MM.1S (cell line): ENCODE results near the gene PRKCB.

ENCODE experiments used
- EZH2 ChIP-seq: fragments of 300-600 bp; sonication (generic); optimal IDR thresholded peaks from 2 replicates; pipeline ENCODE3; 2017; ENCODE audit warnings: low read depth, mild to moderate bottlenecking, antibody characterized with exemption, low read length, mixed read lengths
- EZH2phosphoT487 ChIP-seq: fragments of 300-600 bp; sonication (generic); IDR thresholded peaks from 2 replicates; pipeline ENCODE4 v1.6.1; 2018; ENCODE audit warnings: antibody characterized with exemption, low read length
- TF ChIP-seq, protein P1 (sequence below): fragments of 300-600 bp; sonication (generic); IDR thresholded peaks from 2 replicates; pipeline ENCODE4 v1.5.1; 2016; ENCODE audit warnings: antibody characterized with exemption, low read length, mixed read lengths

DNA sequence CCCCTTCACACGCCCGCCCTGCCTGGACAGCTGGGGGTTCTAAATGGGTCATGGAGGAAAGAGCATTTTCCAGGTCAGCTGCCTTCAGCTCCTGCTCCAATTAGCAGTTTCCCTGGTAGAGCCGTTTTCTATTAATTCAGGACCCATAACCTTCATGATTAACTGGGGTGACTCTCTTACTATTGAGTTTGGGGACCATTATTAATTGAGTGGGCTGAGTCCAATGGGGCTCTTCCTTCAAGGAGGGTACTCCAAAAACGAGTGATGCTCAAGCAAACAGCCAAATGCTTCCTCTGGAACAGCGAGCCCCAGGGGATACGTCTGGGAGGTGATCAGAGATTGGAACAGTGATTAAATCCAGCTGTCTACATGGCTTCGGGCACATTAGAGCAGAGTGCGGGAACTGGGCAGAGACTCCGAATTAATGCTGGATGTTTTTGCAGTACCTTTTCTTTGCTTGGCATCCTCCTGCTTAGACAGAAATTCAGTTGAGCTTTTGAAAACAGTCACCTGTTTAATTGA, 352.3 kb downstream of the PRKCB start:
- TF ChIP-seq, protein P1, sequence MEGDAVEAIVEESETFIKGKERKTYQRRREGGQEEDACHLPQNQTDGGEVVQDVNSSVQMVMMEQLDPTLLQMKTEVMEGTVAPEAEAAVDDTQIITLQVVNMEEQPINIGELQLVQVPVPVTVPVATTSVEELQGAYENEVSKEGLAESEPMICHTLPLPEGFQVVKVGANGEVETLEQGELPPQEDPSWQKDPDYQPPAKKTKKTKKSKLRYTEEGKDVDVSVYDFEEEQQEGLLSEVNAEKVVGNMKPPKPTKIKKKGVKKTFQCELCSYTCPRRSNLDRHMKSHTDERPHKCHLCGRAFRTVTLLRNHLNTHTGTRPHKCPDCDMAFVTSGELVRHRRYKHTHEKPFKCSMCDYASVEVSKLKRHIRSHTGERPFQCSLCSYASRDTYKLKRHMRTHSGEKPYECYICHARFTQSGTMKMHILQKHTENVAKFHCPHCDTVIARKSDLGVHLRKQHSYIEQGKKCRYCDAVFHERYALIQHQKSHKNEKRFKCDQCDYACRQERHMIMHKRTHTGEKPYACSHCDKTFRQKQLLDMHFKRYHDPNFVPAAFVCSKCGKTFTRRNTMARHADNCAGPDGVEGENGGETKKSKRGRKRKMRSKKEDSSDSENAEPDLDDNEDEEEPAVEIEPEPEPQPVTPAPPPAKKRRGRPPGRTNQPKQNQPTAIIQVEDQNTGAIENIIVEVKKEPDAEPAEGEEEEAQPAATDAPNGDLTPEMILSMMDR, result no peak
- TF ChIP-seq EZH2, result no peak
- TF ChIP-seq EZH2phosphoT487, result no peak
